GM23248 (cell line): ENCODE data around the gene ABHD12. TPM values are rescaled to one million over a fixed set of nuclear protein-coding genes. Genes with fewer than 3 reads are reported as not detected.

ENCODE experiments used
- DNase-seq: peaks from one replicate; pipeline ENCODE4 v3.0.0-alpha.2; 2015
- H2AFZ ChIP-seq: fragments of 200-600 bp; sonication (generic); 2 replicates; pipeline ENCODE4 v1.6.1; 2016; ENCODE audit warnings: antibody characterized with exemption
- H3F3A ChIP-seq: fragments of 200-600 bp; sonication (generic); 2 replicates; pipeline ENCODE4 v1.6.1; 2016; ENCODE audit warnings: mild to moderate bottlenecking, antibody characterized with exemption, mixed run types; ENCODE audit not compliant: insufficient read depth
- H3K27ac ChIP-seq: fragments of 200-600 bp; sonication (generic); 2 replicates; pipeline ENCODE4 v1.5.1; 2016; ENCODE audit warnings: mild to moderate bottlenecking
- H3K27me3 ChIP-seq: fragments of 200-600 bp; sonication (generic); replicated peaks from 2 replicates; pipeline ENCODE4 v1.6.1; 2016; ENCODE audit warnings: mild to moderate bottlenecking; ENCODE audit not compliant: insufficient read depth
- H3K36me3 ChIP-seq: fragments of 200-600 bp; sonication (generic); 2 replicates; pipeline ENCODE4 v1.6.1; 2016; ENCODE audit warnings: low read depth, mild to moderate bottlenecking
- H3K4me1 ChIP-seq: fragments of 200-600 bp; sonication (generic); 2 replicates; pipeline ENCODE4 v1.6.1; 2016; ENCODE audit warnings: mild to moderate bottlenecking; ENCODE audit not compliant: insufficient read depth
- H3K4me2 ChIP-seq: fragments of 200-600 bp; sonication (generic); one replicate; pipeline ENCODE4 v1.6.1; 2016; ENCODE audit warnings: mild to moderate bottlenecking; ENCODE audit not compliant: unreplicated experiment
- H3K4me3 ChIP-seq: fragments of 200-600 bp; sonication (generic); 2 replicates; pipeline ENCODE4 v1.5.1; 2016; ENCODE audit warnings: mild to moderate bottlenecking
- H3K79me2 ChIP-seq: fragments of 200-600 bp; sonication (generic); 2 replicates; pipeline ENCODE4 v1.6.1; 2016; ENCODE audit warnings: mild to moderate bottlenecking; ENCODE audit not compliant: insufficient read depth
- H3K9ac ChIP-seq: fragments of 200-600 bp; sonication (generic); 2 replicates; pipeline ENCODE4 v1.6.1; 2016; ENCODE audit warnings: mild to moderate bottlenecking
- H3K9me2 ChIP-seq: fragments of 200-600 bp; sonication (generic); 2 replicates; pipeline ENCODE4 v1.6.1; 2016; ENCODE audit warnings: mixed run types, mild to moderate bottlenecking, moderate library complexity; ENCODE audit not compliant: insufficient read depth
- H3K9me3 ChIP-seq: fragments of 200-600 bp; sonication (generic); one replicate; pipeline ENCODE4 v1.6.1; 2017; ENCODE audit warnings: low read depth
- H4K20me1 ChIP-seq: fragments of 200-600 bp; sonication (generic); 2 replicates; pipeline ENCODE4 v1.6.0; 2016; ENCODE audit not compliant: insufficient read depth
- EZH2 ChIP-seq: fragments of 200-600 bp; sonication (generic); IDR thresholded peaks from 2 replicates; pipeline ENCODE4 v1.6.1; 2018; ENCODE audit warnings: antibody characterized with exemption, mild to moderate bottlenecking; ENCODE audit not compliant: insufficient read depth, poor library complexity, severe bottlenecking
- EZH2phosphoT487 ChIP-seq: fragments of 200-600 bp; sonication (generic); IDR thresholded peaks from 2 replicates; pipeline ENCODE4 v1.6.1; 2018; ENCODE audit warnings: antibody characterized with exemption, moderate library complexity, mild to moderate bottlenecking, low read depth; ENCODE audit not compliant: insufficient read depth
- WGBS, 2 experiments: methylation state at CpG; one replicate each; pipeline ENCODE4 v1.1.6; 2015 to 2017; ENCODE audit warnings: low lambda C conversion rate in 2 of 2, low coverage in 1 of 2; ENCODE audit errors: missing lambda C conversion rate in 2 of 2; 5-methylcytosine and 5-hydroxymethylcytosine counted together
- in situ Hi-C: fragments of 300-500 bp; cut with MboI; formaldehyde crosslinking; loops from 2 replicates; pipeline ENCODE4 v1.15.0; 2020
- polyA plus RNA-seq: library from polyadenylated mRNA; unstranded; fragments of >200 nt; fragmentation: Nextera tagmentation; extraction: Ambion mirVana; gene quantifications from 2 replicates; pipeline ENCODE4 v1.2.1, GENCODE V29; 2016
- total RNA-seq: library from RNA; depleted of rRNA; stranded (reverse); fragments of >200 nt; shearing (Covaris generic); gene quantifications from 2 replicates; pipeline ENCODE4 v1.2.3, GENCODE V29; 2014

The ABHD12 gene
- total and polyA plus RNA-seq, 2 experiments from 2014 or later: 50.6 to 82.1 TPM

DNA sequence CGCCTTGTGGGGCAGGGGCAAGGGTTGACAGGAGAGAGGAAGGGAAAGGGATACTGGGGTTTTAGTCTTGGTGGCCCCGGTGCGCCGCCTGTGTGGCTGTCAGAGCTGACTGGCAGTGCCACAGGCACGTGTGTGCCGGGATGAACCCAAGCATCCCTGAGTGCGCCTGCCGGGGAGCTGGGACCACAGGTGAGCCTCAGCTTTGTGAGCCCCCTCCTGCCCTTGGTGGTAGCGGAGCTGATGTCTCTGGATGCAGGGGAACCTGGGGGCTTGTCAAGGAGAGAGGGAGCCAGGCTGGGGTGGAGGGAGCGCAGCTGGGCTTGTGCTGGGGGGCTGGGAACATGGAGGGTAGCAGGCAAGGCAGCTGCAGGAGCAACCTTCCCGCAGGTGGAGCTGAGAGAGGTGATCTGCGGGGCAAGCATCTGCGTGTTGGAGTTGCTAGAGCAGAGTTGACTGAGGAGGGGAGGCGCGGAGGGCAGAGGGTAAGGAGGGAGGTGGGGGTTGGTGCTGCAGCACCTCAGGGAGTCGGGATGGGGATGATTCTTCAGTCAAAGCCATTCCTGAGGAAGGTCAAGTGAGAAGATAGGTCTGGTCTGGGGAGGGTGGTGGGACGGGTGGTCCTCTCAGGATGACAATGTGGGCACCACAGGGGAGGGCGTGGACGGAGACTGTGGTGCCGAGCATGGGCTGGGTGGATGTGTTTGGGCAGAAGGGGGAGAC is 114.7 kb downstream of the ABHD12 start:
- Histone ChIP-seq H3K36me3 (peaks cover 15% of the 10 kb centered on the region), H3K4me2 (no peak overlapping the region), H2AFZ (no peak overlapping the region), H3K27me3 (no peaks in the 10 kb centered on the region), H3K4me3 (no peak overlapping the region), H3F3A (no peaks in the 10 kb centered on the region), H3K9ac (no peak overlapping the region), H3K9me2 (no peaks in the 10 kb centered on the region), H3K27ac (no peak overlapping the region), H3K4me1 (no peaks in the 10 kb centered on the region), H3K9me3 (no peaks in the 10 kb centered on the region), H3K79me2 (peaks cover 10% of the 10 kb centered on the region; the same call in 1 of the 2 replicates), H4K20me1 (no peaks in the 10 kb centered on the region)
- no peak for DNase-seq
- 95 to 98% methylated on average over 15 to 20 of the region's 20 CpGs for WGBS, 2 experiments
- TF ChIP-seq EZH2phosphoT487 (no peak), EZH2 (no peak)
- in situ Hi-C loops: no loop called here

GRCh38 chr20:25274891-25275812 is 115.5 kb downstream of the ABHD12 start:
- Histone ChIP-seq H3K9ac (no peak overlapping the region), H3K27me3 (no peaks in the 10 kb centered on the region), H3K36me3 (peaks cover 21% of the 10 kb centered on the region), H3K79me2 (peaks cover 10% of the 10 kb centered on the region; the same call in 1 of the 2 replicates), H3K4me3 (no peak overlapping the region), H3K9me3 (no peaks in the 10 kb centered on the region), H2AFZ (no peak overlapping the region), H3K27ac (no peak overlapping the region), H3F3A (no peaks in the 10 kb centered on the region), H3K9me2 (no peaks in the 10 kb centered on the region), H3K4me1 (no peaks in the 10 kb centered on the region), H3K4me2 (no peak overlapping the region), H4K20me1 (no peaks in the 10 kb centered on the region)
- DNase-seq: no peak
- 90 to 91% methylated on average over 32 of the region's 32 CpGs for WGBS, 2 experiments
- in situ Hi-C loops: no loop called here
- no peak for TF ChIP-seq EZH2
- no peak for TF ChIP-seq EZH2phosphoT487

GRCh38 chr20:25274481-25274880 is 116.2 kb downstream of the ABHD12 start:
- in situ Hi-C loops: no loop called here
- TF ChIP-seq EZH2 (no peak), EZH2phosphoT487 (no peak)
- no peak for DNase-seq
- no peaks in the 10 kb centered on the region for H4K20me1 ChIP-seq
- no peaks in the 10 kb centered on the region for H3K9me2 ChIP-seq
- H3K4me3 ChIP-seq: no peak overlapping the region
- H3K4me2 ChIP-seq: no peak overlapping the region
- H3K9ac ChIP-seq: no peak overlapping the region
- no peaks in the 10 kb centered on the region for H3K27me3 ChIP-seq
- H3K79me2 ChIP-seq: peaks cover 10% of the 10 kb centered on the region; the same call in 1 of the 2 replicates
- peaks cover 21% of the 10 kb centered on the region for H3K36me3 ChIP-seq
- H2AFZ ChIP-seq: no peak overlapping the region
- no peaks in the 10 kb centered on the region for H3K4me1 ChIP-seq
- 87 to 90% methylated on average over 18 to 19 of the region's 20 CpGs for WGBS, 2 experiments
- no peaks in the 10 kb centered on the region for H3F3A ChIP-seq
- no peak overlapping the region for H3K27ac ChIP-seq
- H3K9me3 ChIP-seq: no peaks in the 10 kb centered on the region

GRCh38 chr20:25273541-25274358 is 116.9 kb downstream of the ABHD12 start:
- H4K20me1 ChIP-seq: no peaks in the 10 kb centered on the region
- H3K27ac ChIP-seq: no peak overlapping the region
- no peaks in the 10 kb centered on the region for H3K4me1 ChIP-seq
- no peaks in the 10 kb centered on the region for H3K27me3 ChIP-seq
- H3K9me2 ChIP-seq: no peaks in the 10 kb centered on the region
- peaks cover 15% of the 10 kb centered on the region; the same call in 1 of the 2 replicates for H3K79me2 ChIP-seq
- no peak overlapping the region for H3K4me3 ChIP-seq
- DNase-seq: no peak
- no peak overlapping the region for H2AFZ ChIP-seq
- 64 to 66% methylated on average over 20 of the region's 20 CpGs for WGBS, 2 experiments
- TF ChIP-seq EZH2phosphoT487: no peak
- no peaks in the 10 kb centered on the region for H3F3A ChIP-seq
- in situ Hi-C loops: no loop called here
- H3K36me3 ChIP-seq: peaks cover 23% of the 10 kb centered on the region
- no peak overlapping the region for H3K4me2 ChIP-seq
- no peak overlapping the region for H3K9ac ChIP-seq
- no peaks in the 10 kb centered on the region for H3K9me3 ChIP-seq
